Stimulated activated CD8-positive, alpha-beta memory T cell treated with anti-CD3 and anti-CD28 coated beads, Interleukin-15, amount 100 ng/mL, for 4 hours (primary cell): Measurements from ENCODE around the gene GABRG1.

Experiments used
- DNase-seq, 2 donors: peaks; one replicate each; pipeline ENCODE4 v3.0.0-alpha.2; 2020; ENCODE audit warnings: low read depth in 2 of 2

The GABRG1 gene

GRCh38 chr4:46123913-46124755 is at the start of gene GABRG1:
TSS of gene GABRG1 (minus strand) at chr4:46124054. CDS start at chr4:46123913, 141 bp downstream.
- no peak for DNase-seq

- no peak for DNase-seq
These were observed 23.1 kb upstream of the GABRG1 start for GRCh38 chr4:46146993-46147392.

DNA sequence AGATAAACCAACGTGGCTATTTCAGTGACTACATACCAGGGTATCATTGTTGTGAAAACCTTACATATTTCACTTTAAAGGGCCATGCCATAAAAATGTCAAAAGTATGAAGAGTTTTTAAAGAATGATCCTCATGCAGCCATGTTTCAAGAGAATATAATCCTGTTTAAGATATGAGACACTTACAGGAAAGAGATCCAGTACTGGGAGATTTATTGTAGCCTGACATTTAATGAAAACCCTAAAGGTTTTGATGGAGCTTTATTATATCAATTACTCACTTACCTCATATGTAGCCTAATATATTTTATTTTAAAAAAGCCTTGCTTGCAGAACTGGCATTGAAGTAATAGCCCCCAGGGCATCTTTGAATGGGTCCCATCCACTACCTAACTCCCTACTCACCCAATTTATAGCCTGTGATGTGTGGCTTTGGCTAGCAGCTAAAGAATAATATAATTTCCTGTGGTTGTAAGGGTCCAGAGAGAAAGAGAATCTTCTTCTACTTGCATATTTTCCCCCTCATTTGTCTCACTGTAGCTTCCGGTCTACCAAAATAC is 7.7 kb upstream of the GABRG1 start:
- DNase-seq, result no peak

- no peak for DNase-seq
These were observed 1.0 kb upstream of the GABRG1 start for GRCh38 chr4:46124773-46125413.

DNA sequence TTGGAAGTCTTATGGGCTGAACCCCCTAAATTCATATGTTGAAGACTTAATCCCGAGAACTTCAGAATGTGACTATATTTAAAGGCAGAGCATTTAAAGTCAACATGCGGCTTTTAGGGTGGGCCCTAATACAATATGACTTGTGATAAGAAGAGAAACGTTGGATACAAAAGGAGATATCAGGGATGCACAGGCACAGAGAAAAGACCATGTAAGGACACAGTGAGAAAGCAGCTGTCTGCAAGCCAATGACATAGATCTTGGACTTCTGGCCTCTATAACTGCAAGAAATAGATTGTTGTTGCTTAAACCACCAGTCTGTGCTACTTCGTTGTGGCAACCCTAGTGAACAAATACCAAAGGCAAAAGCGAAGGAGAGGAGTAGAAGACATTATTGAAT is 42.2 kb downstream of the GABRG1 start:
- no peak for DNase-seq

GRCh38 chr4:46081248-46081647 is 42.6 kb downstream of the GABRG1 start:
- no peak for DNase-seq

DNA sequence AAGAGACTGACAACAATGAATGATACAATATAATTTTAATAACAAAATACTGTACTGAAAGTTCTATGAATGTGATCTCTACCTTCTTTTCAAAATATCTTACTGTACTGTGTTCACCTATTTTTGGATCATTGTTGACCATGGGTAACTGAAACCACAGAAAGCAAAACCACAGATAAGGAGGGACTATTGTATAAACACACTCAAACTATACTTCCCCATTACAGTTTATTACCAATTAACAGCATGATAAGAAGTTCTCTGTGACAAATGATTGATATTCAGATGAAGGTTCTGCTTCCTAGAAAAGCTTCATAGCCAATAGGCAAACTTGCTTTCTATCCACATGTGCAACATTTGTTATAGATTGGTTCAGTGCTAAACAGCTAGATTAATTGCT is 50.1 kb downstream of the GABRG1 start:
- DNase-seq, result no peak

GRCh38 chr4:46051392-46051791 is 72.5 kb downstream of the GABRG1 start:
- no peak for DNase-seq

DNA sequence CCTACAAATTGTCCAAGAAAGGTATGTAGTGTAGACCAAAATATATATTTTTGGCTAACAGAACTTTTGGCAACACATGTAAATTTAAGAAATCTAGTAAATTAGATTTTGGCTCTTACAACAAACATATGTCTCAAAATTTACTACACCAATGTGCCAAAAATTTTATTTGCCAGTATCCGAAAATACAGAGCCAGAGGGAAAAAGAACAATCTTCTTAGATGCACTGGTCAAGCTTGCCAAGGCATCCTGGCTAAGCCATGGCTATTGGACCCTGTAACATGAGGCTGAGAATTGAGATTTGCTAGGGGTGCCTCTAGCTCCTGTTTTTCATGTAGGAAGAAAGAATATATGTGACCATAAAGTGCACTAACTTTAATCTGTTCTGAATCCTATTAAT is 91.8 kb downstream of the GABRG1 start:
- DNase-seq, result no peak

DNA sequence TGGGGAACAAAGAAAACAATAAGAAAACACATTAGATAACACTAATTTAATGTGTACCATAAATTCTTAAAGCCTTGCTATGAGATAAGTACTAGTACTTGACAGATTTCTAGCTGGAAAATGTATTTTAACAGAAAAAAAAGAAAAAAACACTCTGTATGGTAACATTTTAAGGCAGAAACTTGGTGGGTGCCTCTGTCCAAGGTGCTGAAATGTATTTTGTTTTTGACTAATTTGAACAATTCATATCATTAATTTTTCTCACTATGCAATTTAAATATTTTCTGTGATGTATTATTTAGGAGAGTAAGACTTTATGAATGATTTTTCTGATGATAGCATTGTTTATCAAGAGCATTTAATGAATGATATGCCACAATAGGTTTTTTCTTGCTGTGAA is 107.5 kb downstream of the GABRG1 start:
- DNase-seq, result no peak

- no peak for DNase-seq
These were observed 131.1 kb downstream of the GABRG1 start for GRCh38 chr4:45992728-45993127.

DNA sequence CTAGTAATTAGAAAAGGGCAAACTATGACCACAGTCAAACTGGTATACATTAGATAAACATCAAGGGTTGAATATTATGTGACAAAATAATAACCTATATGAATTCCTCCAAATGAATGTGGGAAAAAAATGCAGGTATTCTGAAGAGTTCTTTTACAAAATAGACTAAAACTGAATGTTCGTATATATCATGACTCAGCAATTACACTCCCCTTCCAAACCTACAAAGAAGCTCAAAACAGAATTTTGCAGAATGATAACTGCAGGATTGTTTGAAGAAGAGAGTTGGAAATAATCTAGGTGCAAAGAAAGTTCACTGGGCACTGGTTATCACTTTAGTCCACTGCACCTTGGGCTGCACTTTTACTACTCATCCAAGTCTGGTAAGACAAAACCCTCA is 134.1 kb downstream of the GABRG1 start:
- DNase-seq, result no peak

DNA sequence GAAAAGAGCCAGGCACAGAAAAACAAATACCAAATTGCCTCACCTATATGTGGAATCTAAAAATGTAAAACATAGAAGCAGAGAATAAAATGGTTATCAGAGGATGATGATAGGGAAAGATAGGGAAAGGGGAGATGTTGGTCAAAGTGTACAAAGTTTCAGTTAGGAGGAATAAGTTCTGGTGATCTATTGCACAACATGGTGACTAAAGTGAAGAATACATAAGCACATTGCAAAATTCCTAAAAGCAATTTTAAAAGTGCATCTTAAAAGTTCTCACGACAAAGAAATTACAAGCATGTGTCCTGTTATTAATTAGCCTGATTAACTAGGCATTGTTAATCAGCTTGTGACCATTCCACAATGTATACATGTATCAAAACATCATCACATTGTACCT is 136.0 kb downstream of the GABRG1 start:
- DNase-seq, result no peak
